ENCODE results near the gene MAMSTR.
"Not testable (repeated sequence)": the region's sequence is repeated elsewhere in the genome, so short reads cannot be mapped to it uniquely, and the experiment has no call there.

MAMSTR gene, protein sequence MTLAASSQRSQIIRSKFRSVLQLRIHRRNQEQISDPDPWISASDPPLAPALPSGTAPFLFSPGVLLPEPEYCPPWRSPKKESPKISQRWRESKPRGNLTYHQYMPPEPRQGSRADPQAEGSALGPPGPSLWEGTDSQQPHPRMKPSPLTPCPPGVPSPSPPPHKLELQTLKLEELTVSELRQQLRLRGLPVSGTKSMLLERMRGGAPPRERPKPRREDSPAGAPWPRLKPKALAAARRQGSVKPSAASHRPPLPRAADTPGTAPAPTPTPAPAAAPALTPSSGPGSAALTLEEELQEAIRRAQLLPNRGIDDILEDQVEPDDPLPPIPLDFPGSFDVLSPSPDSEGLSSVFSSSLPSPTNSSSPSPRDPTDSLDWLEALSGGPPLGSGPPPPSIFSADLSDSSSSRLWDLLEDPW

DNA sequence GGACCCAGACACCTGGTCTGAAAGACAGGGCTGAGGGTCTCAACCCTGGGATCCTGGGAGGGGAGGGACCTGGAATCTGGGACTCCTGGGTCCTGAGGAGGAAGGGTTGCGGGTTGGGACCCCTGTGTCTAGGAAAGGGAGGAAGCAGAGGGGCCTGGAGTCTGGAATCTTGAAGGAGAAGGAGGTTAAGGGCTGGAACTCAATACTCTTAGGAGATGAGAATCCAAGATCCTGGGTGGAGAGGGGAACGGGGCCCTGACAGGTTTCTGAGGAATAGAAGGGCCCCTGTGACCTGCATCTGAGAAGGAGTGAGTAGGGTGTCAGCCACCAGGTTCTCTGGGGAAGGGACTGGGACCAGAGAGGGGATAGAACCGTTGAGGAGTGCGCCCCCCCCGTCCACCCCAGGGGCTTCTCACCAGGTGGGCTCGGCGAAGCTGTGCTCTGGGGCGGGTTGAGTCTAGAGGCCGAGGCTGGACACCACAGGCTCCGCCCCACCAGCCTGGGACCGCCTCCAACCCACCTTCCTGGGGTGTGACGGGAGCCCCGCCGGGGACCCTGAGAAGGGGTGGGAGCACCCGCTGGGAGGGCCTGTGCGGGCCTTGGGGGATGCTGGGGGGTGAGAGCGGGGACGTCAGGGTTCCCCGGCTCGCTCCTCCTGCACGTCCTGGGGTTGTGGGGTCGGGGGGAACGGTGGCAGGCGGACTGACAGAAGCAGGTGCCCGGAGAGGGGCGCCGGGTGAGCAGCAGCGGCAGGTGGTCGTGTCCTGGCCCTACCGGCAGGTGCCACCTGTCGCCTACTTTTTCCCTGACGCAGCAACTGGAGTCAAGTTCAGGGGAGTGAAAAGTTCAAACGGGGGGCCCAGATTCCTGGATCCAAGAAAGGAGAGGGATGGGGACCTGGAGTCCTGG is at the start of gene MAMSTR:
Gene MAMSTR (minus strand): TSS at position 463 of the 909 bp plus-strand sequence. CDS start 694 bp downstream, outside the sequence.
- DNase-seq: no peak

- no peak for DNase-seq
Measured at GRCh38 chr19:48768994-48769713, 49.6 kb upstream of the MAMSTR start.

GRCh38 chr19:48768171-48768753 is 48.7 kb upstream of the MAMSTR start:
- not testable (repeated sequence) for DNase-seq

DNA sequence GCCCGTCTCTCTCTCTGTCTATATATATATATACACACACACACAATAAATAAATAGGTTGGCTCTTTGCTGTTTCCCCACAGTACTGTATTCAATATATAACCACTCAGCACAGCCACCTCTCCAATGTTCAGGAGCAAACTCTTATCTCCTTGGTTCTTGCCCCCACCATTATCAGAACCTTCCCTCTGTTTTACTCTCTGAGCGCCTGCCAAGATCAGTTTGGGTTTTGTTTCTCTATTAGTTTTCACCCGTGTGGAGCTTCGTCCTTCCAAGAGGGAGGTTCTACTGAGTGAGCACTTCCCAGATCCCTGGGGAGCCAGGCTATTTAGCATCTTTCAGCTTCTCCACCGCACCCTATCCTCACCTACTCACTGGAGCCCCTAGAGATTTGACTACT is 46.3 kb upstream of the MAMSTR start:
- not testable (repeated sequence) for DNase-seq

DNA sequence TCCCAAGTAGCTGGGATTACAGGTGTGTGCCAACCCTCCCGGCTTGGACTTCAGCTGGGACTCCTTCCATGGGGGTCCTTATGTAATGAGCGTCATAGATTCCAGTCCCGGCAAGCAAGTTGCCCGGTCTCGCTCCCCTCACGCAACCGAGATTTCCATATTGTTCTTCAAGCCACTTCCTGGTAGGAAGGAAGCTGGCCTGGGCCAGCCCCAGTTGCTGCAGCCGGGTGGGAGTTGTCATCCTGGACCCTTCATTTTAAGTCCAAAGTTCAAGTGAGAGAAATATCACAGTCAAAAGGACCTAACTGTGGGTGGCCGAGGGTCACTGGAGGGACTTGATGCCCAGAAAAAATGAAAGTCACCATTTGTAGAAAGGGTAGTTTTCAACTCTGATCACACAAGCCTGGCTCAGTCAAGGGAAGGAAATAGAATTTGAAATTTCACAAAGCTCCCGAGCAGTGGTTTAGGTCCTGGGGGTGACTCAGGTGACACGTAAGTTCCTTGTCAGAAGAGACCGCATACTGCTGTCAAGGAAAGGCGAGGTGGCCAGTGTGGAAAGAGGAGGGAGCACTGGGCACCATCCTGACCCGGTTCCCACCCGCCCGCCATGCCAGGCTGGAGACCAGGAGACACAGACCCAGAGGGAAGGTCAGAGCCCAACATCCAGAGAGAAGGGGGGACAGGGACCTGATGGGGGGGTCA is 41.1 kb upstream of the MAMSTR start:
- DNase-seq: no peak

DNA sequence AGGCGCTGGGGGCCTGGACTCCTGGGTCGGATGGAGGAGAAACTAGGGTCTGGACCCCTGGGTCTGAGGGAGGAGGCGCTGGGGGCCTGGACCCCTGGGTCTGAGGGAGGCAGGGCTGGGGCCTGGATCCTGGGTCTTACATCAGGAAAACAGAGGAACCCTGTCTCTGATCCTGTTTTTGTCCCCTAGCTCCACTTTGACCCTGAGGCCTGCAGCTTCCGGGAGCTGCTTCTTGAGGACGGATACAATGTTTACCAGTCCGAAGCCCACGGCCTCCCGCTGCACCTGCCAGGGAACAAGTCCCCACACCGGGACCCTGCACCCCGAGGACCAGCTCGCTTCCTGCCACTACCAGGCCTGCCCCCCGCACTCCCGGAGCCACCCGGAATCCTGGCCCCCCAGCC is 38.2 kb upstream of the MAMSTR start:
- DNase-seq: no peak

- no peak for DNase-seq
Measured at GRCh38 chr19:48757089-48757675, 37.7 kb upstream of the MAMSTR start.

DNA sequence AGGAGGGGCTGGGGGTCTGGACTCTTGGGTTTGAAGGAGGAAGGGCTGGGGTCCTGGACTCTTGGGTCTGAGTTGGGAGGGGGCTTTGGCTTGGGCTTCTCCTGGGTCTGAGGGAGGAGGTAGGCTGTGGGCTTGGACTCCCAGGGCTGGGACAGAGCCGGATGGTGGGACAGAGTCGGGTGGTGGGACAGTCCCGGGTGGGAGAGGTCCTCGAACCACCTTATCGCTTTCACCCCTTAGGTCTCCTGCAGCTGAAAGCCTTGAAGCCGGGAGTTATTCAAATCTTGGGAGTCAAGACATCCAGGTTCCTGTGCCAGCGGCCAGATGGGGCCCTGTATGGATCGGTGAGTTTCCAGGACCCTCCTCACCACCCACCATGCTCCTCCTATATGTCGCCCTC is 37.2 kb upstream of the MAMSTR start:
- DNase-seq: no peak

- no peak for DNase-seq
Measured at GRCh38 chr19:48756212-48756611, 36.7 kb upstream of the MAMSTR start.

DNA sequence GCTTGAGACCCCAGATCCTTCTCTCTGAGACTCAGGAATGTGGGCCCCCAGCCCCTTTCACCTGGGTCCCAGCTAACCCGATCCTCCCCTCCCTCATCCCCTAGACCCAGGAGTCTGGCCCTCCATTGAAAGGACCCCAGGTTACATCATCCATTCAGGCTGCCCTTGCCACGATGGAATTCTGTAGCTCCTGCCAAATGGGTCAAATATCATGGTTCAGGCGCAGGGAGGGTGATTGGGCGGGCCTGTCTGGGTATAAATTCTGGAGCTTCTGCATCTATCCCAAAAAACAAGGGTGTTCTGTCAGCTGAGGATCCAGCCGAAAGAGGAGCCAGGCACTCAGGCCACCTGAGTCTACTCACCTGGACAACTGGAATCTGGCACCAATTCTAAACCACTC is 36.3 kb upstream of the MAMSTR start:
- no peak for DNase-seq

DNA sequence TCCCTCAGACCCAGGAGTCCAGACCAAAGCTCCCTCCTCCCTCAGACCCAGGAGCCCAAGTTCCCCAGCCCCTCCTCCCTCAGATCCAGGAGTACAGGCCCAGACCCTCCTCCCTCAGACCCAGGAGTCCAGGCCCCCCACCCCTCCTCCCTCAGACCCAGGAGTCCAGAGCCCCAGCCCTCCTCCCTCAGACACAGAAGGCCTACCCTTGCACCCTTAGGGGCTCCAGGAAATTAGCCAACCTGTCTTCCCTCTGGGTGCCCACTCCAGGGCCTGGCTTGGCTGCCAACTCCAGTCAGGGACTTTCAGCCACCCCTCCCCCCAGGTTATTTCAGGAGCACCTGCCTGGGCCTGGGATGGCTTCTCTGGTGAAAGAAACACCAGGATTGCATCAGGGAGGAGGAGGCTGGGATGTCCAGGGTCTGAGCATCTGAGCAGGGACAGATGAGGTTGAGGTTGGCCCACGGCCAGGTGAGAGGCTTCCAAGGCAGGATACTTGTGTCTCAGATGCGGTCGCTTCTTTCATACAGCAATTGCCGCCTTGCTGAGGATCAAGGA is 35.6 kb upstream of the MAMSTR start, which contains the start of gene FGF21:
Gene FGF21 (plus strand): TSS at position 441 of the 558 bp plus-strand sequence. CDS start 713 bp downstream, outside the sequence.
- no peak for DNase-seq

- DNase-seq: peak; percentile 53
Measured at GRCh38 chr19:48752496-48753365, 33.2 kb upstream of the MAMSTR start, which contains the start of gene FUT1. Gene FUT1, minus strand, starts transcription at chr19:48752641. Its CDS starts 1,360 bp downstream, at chr19:48751281.

DNA sequence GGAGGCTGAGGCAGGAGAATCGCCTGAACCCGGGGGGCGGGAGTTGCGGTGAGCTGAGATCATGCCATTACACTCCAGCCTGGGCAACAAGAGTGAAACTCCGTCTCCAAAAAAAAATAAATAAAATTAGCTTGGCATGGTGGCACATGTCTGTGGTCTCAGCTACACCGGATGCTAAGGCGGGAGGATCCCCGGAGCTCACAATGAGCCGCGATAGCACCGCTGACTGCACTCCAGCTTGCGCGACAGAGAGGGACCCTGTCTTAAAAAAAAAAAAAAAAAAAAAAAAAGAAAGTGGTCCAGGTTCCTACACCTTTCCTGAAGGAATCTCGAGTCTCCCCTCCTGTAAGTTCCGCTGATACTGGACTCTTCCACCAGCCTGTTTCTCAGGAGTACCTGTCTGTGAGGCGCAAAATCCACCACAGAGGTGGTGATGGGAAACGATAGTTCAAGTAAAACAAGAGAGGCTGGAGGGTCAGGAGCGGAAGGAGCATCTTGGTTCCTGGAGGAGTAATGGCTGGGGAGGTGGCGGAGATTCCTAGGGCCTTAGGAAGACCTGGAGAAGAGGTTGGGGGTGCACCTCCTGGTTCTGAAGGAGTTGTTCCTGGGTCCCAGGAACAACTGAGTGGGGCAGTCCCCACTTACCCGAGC is 32.4 kb upstream of the MAMSTR start:
- DNase-seq: no peak

GRCh38 chr19:48750771-48751504 is 31.4 kb upstream of the MAMSTR start:
- DNase-seq: no peak

DNA sequence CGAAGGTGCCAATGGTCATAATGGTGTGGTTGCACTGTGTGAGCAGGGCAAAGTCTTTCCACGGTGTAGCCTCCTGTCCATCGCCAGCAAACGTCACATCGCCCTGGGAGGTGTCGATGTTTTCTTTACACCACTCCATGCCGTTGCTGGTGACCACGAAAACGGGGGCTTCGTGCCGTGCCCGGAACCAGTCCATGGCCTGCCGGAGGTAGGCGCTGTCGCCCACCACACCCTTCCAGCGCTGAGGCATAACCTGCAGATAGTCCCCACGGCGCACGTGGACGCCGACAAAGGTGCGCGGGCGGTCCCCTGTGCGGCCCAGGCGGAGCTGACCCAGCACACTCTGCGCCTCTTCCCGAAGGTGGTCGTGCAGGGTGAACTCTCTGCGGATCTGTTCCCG is 30.8 kb upstream of the MAMSTR start:
- DNase-seq: no peak

DNA sequence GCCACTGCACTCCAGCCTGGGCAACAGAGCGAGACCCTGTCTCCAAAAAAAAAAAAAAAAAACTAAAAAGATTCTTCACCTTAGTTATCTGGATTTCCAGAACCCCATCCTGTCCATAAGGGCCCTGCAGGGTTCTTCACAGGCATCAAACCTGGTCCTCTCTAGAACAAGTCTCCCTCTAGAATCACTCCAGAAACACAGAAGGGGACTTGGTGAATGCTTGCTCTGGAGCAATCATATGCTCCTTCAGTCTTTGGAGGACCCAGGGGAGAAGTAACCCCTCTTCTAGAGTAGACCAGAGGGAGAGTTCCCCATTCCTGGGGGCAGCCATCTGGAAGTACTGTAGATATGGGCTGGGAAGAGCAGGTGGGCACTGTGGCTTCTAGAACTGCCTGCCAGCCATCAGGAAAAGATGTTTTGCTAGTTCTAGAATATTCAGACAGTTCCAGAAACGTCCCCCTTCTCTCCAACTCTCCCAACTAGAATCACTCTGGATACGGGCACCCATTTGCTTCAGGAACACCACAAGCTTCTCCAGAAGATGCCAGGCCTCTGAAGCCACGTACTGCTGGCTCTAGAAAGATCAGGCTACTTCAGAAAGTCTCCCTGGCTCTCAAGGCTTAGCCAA is 30.2 kb upstream of the MAMSTR start:
- DNase-seq: no peak

GRCh38 chr19:48746738-48747575 is 27.4 kb upstream of the MAMSTR start, which contains the start of gene IZUMO1:
Gene IZUMO1, minus strand, starts transcription at chr19:48746909. Its CDS starts 1,050 bp downstream, at chr19:48745859.
- no peak for DNase-seq

All from NCI-H2227 treated with DMSO at 0.1 percent for 48 hours (cell line).